Right lobe of liver (tissue), 4 donors: Measurements from ENCODE around the gene WEE1.

Source experiments
- CTCF ChIP-seq, 4 donors: fragments of 200-600 bp in 3 of 4; fragments of 450-650 bp in 1 of 4; IDR thresholded peaks; one replicate each; pipeline versions ENCODE4 v1.5.1 to v1.8.0; 2016 to 2022; ENCODE audit warnings: antibody characterized with exemption in 4 of 4, mild to moderate bottlenecking in 2 of 4
- POLR2A ChIP-seq: fragments of 450-650 bp; IDR thresholded peaks from one replicate; pipeline ENCODE4 v1.6.1; 2017; ENCODE audit warnings: antibody characterized with exemption, mild to moderate bottlenecking
- donor health status: DM: no; HTN: no; CAD: no.
- donor health status: DM: no; HTN: no; CAD: no.
- donor health status: DM: no; HTN: yes; CAD: no.

- no peak for TF ChIP-seq CTCF (IDR thresholded peaks at IDR 0.05)
- TF ChIP-seq POLR2A: no peak
Measured at GRCh38 chr11:9525116-9525515, 48.4 kb upstream of the WEE1 start.
